T1000 (cell line): ENCODE measurements around the gene ASMTL.
"Not testable (repeated sequence)": the region's sequence is repeated elsewhere in the genome, so short reads cannot be mapped to it uniquely, and the experiment has no call there.

Experiments
- DNase-seq: peaks from one replicate; lab custom pipeline; 2025; ENCODE audit warnings: mixed read lengths; lab: John Stamatoyannopoulos, UW

ASMTL gene

DNA sequence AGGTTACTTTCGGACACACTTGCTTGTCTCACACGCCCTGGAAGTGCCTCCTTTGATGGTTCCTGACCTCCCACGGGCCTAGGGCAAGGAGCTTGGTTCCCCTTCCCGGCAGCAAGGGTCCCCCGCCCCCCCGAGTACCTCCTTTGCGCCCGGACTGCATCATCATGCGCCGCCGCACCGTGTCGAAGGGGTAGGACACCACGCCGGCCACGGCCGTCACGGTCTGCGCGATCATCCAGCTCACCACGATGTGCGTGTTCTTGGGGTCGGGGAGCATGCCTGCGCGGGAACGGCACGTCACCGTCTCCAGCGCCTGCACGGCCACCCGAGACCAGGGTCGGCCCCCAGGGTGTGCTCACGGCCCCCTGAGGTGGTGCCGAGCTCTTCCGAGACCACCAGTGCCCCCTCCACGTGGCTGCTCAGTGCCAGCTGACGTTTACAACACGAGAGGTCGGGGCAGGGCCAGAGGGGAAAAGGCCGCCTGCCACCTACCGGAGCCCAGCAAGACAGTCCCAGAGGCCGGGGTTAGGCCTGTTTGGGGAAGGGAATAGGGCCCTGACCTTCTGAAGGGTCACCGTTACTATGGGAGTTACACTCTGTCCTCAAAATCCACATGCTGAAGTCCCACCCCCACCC, 65.5 kb downstream of the ASMTL start:
- no peak for DNase-seq

DNA sequence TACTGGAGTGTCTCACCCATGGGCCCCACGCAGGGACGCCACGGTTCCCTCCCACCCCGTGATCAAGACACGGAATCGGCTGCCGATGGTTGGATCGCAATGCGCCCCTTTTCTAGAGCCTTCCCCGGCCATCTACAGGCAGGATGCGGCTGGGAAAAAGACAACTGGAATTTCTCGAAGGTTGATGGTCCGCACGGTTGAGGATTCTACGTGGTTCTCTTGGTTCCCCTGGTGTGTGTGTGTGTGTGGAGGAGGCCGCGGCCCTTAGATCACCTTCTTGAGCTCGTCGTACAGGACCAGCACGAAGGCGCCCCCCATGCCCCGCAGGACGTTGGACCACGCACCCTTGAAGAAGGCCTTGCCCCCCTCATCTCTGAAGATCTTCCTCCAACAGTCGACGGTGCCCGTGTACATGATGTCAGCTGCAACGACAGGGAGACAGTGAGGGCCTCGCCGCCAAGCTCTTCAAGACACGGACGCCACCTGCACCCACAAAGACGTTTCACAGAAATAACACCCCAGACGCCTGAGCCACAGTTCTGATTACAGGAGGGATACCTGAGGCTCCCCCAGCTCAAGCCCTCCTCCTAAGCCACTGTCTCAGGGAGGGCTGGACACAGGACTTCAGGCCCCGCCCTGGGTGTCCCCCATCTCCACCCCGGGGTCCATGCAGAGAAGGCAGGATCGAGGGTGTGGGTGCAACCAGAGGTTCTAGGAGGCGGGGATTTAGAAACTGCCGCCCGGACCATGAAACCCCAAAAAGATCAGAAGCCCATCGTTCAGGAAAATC, 66.2 kb downstream of the ASMTL start:
- no peak for DNase-seq

DNA sequence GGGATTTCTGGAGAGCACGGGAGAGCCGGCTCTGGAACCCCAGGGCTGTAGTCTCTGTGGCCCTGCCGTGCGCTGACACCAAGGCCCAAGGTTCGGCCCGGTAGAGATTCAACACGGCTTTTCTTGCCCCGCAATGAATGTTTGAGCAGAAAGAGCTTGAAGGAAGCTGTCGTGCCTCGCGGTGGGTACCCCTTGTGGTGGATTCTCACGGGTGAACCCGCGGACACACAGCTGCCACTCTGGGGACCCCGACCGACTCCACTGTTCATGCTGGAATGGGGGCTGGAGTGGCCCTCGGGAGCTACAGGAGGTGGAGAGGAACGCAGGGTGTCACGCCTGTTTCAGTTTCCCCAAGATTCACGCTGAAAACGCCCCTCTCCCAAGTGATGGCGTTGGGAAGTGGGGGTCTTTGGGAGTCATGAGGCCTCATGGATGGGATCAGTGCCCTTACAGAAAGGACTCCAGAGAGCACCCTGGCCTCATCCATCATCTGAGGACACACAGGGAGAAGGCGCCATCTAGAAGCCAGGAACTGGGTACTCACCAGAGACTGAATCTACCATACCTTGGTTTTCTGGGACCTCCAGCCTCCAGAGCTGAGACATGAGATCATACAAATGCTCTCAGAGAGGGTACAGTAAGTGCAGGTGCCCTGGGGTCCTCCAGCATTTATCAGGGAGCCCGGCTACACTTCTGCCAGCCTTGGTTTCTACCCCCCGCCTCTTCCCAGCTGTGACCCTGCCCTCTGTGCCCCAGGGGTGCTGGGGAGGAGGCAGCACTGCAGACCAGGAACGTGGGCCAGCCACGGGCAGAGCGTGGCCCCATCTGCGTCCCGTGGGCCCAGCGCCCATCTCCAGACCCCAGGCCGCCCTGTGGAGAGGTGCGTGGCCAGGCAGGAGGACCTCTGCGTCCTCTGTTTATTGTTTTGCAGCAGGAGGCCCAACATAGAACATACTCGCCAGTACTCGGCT, 67.2 kb downstream of the ASMTL start:
- no peak for DNase-seq

DNA sequence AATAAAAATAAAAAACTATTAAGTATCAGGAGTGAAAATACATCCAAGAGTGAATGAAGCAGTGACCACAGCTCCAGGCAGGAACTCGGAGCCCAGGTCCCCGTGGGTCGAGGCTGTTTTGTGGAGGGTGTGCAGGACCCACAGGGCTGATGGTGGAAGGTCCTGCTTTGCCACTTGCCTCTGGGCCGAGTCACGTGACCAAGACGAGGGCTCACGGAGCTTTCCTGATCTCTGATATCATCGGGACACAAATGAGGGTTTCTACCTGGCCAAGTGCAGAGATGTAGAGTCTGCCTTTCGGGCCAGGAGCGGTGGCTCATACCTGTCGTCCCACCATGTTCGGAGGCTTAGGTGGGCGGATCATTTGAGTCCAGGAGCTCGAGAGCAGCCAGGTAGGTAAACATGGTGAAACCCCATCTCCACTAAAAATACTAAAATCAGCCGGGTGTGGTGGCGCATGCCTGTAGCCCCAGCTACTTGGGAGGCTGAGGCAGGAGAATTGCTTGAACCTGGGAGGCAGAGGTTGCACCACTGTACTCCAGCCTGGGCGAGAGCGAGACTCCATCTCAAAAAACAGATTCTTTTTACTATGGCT, 68.0 kb downstream of the ASMTL start:
- DNase-seq: no peak

GRCh38 chrX:1380672-1381233, 72.0 kb downstream of the ASMTL start:
- DNase-seq: no peak

DNA sequence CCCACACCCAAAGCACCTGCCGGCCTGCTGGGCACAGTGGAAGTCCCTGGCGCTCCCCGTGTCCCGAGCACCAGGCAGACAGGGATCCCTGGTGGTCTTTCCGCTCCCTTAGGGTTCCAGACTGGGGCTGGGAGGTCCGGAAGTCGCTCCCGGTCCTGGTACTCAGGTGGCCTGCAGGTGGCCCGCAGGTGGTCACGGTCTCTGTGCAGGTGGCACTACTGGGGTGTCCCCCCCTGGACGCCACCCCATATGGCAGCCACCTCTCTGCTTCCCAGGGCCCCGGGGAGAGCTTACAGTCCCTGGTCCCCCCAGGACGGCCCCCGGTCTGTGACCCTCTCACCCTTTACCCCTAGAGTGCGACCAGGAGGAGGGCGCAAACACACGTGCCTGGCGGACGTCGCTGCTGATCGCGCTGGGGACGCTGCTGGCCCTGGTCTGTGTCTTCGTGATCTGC, 74.4 kb downstream of the ASMTL start:
- no peak for DNase-seq

DNA sequence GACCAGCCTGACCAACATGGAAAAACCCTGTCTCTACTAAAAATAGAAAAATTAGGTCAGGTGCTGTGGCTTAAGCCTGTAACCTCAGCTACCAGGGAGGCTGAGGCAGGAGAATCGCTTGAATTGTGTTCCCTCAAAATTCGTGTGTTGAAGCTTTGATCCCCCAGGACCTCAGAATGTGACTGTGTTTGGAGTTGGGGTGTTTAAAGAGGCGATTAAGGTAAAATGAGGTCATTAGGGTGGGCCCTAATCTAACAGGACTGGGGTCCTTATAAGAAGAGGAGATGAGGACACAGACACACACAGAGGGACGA, 84.4 kb downstream of the ASMTL start:
- no peak for DNase-seq

- not testable (repeated sequence) for DNase-seq
Observed at GRCh38 chrX:1366363-1366762, 86.3 kb downstream of the ASMTL start.

GRCh38 chrX:1361910-1362309, 90.8 kb downstream of the ASMTL start:
- DNase-seq: no peak

GRCh38 chrX:1361275-1361674, 91.4 kb downstream of the ASMTL start:
- no peak for DNase-seq

GRCh38 chrX:1360171-1360570, 92.5 kb downstream of the ASMTL start:
- DNase-seq: no peak

DNA sequence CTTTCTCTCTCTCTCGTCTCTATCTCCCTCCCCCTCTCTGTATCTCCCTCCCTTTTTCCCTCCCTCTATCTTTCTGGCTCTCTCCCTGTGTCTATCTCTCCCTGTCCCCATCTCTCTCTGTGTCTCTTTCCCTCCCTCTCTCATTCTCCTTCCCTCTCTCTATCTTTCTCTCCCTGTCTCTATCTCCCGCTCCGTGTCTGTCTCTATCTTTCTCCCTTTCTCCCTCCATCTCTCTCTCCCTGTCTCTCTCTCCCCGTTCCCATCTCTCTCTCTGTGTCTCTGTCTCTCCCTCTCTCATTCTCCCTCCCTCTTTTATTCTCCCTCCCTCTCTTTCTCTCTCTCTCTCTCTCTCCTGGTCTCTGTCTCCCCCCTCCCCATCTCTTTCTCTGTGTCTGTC, 93.2 kb downstream of the ASMTL start:
- no peak for DNase-seq

DNA sequence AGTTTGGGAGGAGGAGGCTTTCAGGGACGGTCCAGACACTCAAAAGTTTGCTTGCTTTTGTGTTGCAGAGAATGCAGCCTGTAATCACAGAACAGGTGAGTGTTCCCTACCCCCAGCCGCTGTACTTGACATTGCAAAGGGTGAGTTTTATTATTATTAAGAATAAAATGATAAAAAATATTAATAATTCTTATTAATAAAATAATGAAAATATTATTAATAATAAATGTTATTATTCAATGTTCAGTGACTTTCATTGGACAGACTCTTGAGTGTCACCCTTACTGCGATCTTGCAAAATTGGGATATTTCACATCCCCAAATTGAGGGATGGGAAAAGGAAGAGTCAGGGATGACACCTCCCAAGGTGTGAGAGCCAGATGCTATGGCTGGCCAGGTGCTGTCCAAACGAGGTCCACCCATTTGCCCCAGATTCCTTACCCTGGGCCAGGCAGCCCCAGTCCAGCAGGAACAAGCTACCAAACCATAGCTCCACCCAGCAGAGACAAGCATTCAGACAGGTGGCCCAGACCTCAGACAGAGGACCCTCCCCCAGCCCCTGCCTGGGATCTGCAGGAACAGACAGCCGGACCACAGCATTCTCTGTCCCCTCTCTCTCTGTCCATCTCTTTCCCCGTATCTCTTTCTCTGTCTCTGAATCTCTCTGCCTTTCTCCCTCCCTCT, 93.8 kb downstream of the ASMTL start:
- DNase-seq: no peak

DNA sequence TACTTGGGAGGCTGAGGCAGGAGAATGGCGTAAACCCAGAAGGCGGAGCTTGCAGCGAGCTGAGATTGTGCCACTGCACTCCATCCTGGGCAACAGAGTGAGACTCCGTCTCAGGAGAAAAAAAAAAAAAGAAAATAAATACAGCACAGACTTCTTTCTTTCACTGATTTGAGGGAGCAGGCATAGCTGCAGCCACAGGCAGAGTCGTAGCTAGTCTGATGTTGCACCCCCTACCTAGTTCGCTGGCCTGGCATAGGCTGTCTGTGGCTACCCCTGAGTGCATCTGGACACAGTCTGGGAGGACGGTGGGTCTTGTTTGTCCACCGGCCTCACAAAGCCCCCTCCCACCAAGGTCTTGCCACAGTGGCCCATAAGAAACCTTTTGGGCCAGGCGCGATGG, 94.7 kb downstream of the ASMTL start:
- DNase-seq: no peak

GRCh38 chrX:1355131-1356046, 97.3 kb downstream of the ASMTL start:
- no peak for DNase-seq

DNA sequence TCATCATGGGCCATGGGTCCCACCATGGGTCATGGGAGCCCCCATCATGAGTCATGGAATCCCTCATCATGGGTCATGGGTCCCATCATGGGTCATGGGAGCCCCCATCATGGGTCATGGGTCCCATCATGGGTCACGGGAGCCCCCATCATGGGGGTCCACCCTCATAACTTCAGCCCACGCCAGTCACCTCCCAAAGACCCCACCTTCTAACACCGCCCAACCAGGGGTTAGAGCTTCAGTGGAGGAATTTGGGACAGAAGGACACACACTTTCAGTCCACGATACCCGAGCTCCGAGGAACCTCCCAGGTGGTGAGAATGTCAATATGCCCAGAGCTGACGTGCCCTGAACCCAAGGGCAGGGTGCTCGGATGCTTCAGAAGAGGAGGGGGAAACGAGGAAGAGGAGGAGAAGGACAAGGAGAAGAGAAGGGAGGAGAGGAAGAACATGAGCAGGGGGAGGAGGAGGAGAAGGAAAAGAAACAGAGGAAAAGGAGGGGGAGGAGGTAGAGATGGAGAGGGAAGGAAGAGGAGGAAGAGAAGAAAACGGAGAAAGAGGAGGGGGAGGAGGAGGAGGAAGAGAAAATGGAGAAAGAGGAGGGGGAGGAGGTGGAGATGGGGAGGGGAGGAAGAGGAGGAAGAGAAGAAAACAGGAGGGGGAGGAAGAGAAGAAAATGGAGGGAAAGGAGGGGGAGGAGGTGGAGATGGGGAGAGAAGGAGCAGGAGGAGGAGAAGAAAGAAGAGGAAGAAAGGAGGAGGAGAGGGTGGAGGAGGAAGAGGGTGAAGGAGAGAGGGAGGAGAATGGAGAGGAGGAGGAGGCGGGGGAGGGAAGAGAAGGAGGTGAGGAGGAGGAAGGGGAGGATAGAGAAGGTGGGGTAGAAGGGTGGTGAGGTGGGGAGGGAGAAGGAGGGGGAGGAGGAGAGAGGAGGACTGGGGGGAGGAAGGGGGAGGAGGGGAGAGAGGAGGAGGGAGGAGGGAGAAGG, 98.4 kb downstream of the ASMTL start:
- no peak for DNase-seq
